ENCODE measurements around the gene RALGPS2.

Gene RALGPS2

DNA sequence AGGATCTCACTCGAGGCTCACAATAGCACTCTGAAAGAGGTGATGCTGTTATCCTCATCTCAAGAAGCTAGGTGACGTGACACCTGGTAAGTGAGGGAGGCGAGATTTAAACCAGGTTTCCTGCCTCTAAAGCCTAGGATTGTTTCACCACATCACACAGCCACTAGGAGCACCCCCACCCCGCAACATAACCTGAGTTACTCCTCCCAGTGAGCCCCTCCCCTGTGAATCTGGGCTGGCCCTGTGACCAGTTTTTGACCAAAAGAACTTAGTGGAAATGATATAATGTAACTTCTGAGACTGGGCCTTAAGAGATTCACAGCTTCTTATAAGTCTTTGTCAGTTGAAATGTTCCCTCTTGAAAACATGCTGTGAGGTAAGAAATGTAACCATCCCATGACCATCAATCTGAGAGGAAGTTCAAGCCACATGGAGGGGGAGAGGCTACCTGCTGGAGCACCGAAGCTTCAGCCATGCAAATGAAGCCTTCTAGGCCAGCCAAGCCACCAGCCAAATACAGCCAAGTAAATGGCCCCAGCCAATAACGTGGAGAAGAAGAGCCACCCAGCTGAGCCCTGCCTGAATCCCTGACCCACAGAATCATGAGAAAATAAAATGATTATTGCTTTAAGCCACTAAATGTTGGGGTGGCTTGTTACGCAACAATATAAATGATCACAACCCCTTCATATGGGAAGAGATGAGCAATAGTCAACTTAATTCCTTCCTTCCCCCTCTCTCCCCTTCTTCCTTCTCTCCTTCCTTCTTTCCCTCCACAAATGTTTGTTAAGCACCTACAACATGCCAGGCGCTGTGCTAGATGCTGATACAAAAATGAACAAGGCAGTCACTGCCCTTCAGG lies 239.7 kb downstream of the RALGPS2 start:
- H3K4me3 ChIP-seq (ENCODE audit: low read depth, low read length) = no peak overlapping the region
- TF ChIP-seq CTCF (IDR thresholded peaks at IDR 0.05; ENCODE audit: control insufficient read depth, extremely low read depth, insufficient read depth) = no peak
- DNase-seq (ENCODE audit: low read depth) = no peak

GRCh38 chr1:178966312-178966711 lies 241.3 kb downstream of the RALGPS2 start:
- TF ChIP-seq CTCF (IDR thresholded peaks at IDR 0.05; ENCODE audit: control insufficient read depth, extremely low read depth, insufficient read depth) = no peak
- no peak overlapping the region for H3K4me3 ChIP-seq (ENCODE audit: low read depth, low read length)
- DNase-seq (ENCODE audit: low read depth) = no peak

GRCh38 chr1:178969226-178969987 lies 244.4 kb downstream of the RALGPS2 start:
- H3K4me3 ChIP-seq (ENCODE audit: low read depth, low read length) = no peak overlapping the region
- DNase-seq (ENCODE audit: low read depth) = no peak
- TF ChIP-seq CTCF (IDR thresholded peaks at IDR 0.05; ENCODE audit: control insufficient read depth, extremely low read depth, insufficient read depth) = no peak

DNA sequence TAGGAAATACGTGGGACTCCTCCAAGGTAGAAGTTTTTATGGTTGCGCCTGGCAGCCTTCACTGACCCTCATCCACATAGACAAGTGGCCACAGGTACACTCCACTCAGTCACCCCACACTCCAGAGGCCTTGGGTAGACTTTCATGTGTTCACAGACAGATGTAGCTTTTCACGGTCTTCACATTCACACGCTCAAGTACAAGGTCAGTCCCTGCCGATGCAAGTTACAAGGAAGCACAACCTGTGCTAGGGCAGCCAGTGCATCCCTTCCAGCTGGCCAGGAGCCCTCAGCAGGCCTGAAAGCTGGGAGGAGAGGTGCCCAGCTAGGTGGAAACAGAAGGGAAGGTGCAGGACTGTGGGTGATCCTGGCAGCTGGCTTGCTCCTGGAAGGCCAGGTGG lies 245.1 kb downstream of the RALGPS2 start:
- DNase-seq (ENCODE audit: low read depth) = no peak
- TF ChIP-seq CTCF (IDR thresholded peaks at IDR 0.05; ENCODE audit: control insufficient read depth, extremely low read depth, insufficient read depth) = no peak
- no peak overlapping the region for H3K4me3 ChIP-seq (ENCODE audit: low read depth, low read length)
